GM12801 (cell line): ENCODE data around the gene OXER1.

ENCODE experiments used
- CTCF ChIP-seq: IDR thresholded peaks from one replicate; pipeline ENCODE4 v1.5.1; 2011; ENCODE audit warnings: control low read depth; ENCODE audit not compliant: insufficient read length; ENCODE audit errors: extremely low read depth

The OXER1 gene

DNA sequence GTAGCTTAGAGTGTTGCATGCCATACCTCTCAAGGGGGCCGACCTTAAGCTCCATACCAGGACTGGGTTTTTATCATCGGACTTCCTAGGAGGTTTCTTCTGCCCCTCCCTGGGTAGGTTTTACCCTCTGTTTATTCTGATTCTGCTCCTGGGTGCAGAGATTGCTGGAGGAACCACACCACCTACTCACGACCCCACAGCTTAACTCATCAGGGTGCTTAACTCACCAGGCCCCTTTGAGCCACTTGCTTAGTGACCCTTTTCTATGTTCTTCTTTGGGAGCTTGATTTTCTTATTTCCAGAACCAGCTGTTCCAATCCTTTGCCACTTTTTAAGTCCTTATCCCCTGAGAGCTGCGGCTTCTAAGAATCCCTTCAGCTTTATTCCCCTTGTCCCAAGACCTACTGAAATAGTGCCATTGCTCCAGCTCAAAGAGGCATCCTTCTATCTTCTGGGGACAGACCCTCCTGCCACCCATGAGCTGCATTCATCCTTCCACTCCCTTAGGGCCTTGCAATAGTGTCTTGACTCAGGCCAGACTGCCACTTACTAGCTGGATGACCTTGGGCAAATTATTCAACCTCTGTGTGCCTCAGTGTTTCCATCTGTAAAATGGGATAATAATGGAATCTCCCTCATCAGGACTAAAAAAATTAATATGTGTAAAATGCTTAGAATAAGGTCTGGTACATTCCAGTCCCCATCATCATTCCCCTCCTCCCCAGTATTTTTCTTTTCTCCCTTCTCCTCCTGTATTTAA, 5.8 kb downstream of the OXER1 start:
- TF ChIP-seq CTCF: no peak

DNA sequence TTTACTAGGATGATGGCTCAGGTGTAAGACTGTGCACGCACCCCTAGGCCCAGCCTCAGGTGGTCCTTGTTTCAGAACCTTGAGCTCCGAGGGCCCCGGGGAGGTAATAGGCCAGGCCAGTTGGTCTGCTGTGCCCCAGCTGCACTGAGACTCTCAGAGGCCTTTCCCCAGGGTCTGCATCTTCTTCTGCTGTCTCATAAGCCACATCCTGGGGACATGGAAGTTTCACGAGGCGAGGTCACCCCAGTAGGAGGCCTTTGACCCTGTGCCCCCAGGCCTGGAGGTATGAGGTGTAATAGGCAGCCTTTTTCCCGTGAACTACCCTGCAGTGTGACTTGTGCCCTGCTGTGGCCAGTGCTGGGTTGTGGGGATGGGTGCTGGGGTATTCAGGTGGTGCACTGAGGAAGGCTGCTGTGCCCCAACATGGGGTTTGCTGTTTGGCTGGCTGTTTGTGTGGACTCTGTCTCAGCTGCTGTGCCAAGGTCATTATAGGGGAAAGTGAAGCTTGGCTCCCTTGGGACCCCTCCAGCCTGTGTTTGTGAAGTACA, 6.9 kb downstream of the OXER1 start:
- no peak for TF ChIP-seq CTCF

GRCh38 chr2:42756150-42756775, 7.7 kb downstream of the OXER1 start:
- TF ChIP-seq CTCF: no peak

DNA sequence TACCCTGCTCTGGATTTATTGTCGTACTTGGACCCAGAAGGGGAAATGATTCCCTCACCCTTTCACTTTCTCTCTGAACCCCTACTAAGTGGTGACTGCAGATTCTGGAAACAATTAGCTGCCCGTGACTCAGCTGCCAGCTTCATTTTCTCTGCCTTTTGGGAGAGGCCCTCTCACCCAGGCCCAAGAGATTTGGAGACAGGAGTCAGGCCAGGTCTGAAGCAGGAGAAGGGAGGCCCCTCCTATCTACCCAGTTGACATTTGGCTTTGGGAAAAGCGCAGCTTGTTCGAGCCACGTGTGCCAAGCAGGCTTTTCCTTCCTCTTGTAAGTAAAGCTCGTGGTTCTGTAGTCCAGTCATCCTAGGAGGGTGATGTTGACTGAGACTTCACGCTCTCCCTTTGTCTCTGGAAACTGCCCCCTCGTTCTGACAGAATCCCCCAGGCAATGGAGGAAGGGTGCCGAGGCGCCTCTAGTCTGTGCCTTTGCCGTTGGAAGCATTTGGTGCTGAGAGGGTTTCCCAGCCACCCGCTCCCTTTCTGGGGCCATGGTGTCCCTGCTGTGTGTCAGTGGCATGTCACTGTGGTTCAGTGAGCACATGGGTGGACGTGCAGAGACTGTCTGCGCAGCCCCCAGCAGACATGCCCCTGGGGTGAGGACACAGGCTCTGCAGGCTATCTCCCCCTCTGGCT, 8.6 kb downstream of the OXER1 start:
- TF ChIP-seq CTCF: no peak

- TF ChIP-seq CTCF: no peak
Measured at GRCh38 chr2:42754776-42755140, 9.2 kb downstream of the OXER1 start.

DNA sequence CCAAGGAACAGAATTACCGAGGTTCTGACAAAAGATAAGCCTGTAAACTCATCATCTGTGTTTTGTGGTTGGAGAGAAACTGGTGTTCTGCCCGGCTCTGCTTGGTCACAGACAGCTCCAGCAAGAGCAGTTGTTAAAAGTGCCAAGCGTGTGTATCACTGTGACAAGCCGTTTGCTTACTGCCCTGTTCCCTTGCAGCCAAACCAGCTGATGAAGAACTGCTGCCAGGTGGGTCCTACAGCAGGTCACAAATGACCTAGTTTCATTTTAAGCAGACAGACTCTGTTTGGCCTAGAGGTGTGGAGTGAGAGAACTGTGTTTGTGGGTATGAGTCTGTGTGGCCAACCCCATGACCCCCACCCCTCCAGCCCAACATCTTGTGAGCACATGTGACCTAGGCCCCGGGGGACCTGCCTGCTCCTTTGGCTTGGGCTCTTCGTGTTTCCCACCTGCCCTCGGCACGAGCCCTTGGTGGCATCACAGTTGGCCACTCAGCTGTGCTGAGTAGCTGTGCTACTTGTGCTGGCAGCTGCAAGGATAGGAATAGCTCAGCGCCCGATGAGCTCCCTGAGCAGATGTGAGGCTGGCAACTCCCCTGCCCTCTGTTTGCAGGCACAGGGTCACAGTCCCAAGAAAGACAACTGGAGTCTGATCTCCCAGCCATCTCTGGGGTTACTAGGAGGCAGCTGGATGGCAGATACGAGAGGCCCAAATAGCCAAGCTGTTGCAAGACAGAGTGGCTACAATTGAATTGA, 9.7 kb downstream of the OXER1 start:
- no peak for TF ChIP-seq CTCF
